ENCODE measurements around the gene ELMO3. TPM values are rescaled to one million over a fixed set of nuclear protein-coding genes. Genes with fewer than 3 reads are reported as not detected.

ELMO3 gene
- total and polyA plus RNA-seq, 2 of the 13 experiments (the other 11 are each of a cell fraction or from before 2014, with no cell fraction given): 2.6 to 4.0 TPM

- TF ChIP-seq STAT6 (CRISPR knock-in tag; IDR thresholded peaks at IDR 0.05; ENCODE audit: borderline replicate concordance) (0 out of 2 replicates have a peak, but pooled peaks have one; percentile 57), CAMTA2 (CRISPR knock-in tag; IDR thresholded peaks at IDR 0.05; ENCODE audit: borderline replicate concordance) (peak; percentile 56; the same call in 1 of the 2 replicates), ZBTB20 (CRISPR knock-in tag; IDR thresholded peaks at IDR 0.05; ENCODE audit: borderline replicate concordance, low read depth) (no peak), ZSCAN9 (CRISPR knock-in tag; IDR thresholded peaks at IDR 0.05; ENCODE audit: borderline replicate concordance) (no peak), NFRKB (IDR thresholded peaks at IDR 0.05) (no peak), ZNF605 (CRISPR knock-in tag; IDR thresholded peaks at IDR 0.05) (peak; percentile 24; the same call in 1 of the 2 replicates), ZKSCAN8 (CRISPR knock-in tag; IDR thresholded peaks at IDR 0.05; ENCODE audit: borderline replicate concordance) (peak; percentile 37; the same call in 1 of the 2 replicates), ZNF839 (CRISPR knock-in tag; IDR thresholded peaks at IDR 0.05; ENCODE audit: borderline replicate concordance) (peak; percentile 72; the same call in 1 of the 2 replicates), YY1 (IDR thresholded peaks at IDR 0.05; ENCODE audit: insufficient read depth, insufficient replicate concordance, low read depth, low read length) (peak; percentile 47), POLR2G (IDR thresholded peaks at IDR 0.05; ENCODE audit: low read depth, low read length) (peak; percentile 70; the same call in 1 of the 2 replicates), ZNF143 (CRISPR knock-in tag; IDR thresholded peaks at IDR 0.05) (peak; percentile 17; the same call in 1 of the 2 replicates), SOX6 (IDR thresholded peaks at IDR 0.05) (no peak), SOX6 (CRISPR knock-in tag; IDR thresholded peaks at IDR 0.05) (peak; percentile 38), ETV5 (CRISPR knock-in tag; IDR thresholded peaks at IDR 0.05; ENCODE audit: borderline replicate concordance) (0 out of 2 replicates have a peak, but pooled peaks have one; percentile 15), ZNF761 (CRISPR knock-in tag; conservative IDR thresholded peaks at IDR 0.05) (no peak), ZNF350 (CRISPR knock-in tag; IDR thresholded peaks at IDR 0.05; ENCODE audit: borderline replicate concordance, low read depth) (peak; percentile 63; the same call in 1 of the 2 replicates), GFI1 (CRISPR knock-in tag; IDR thresholded peaks at IDR 0.05; ENCODE audit: borderline replicate concordance) (0 out of 2 replicates have a peak, but pooled peaks have one; percentile 7), ZNF33B (CRISPR knock-in tag; IDR thresholded peaks at IDR 0.05) (0 out of 2 replicates have a peak, but pooled peaks have one; percentile 61), TCF12 (IDR thresholded peaks at IDR 0.05) (no peak), TCF12 (CRISPR knock-in tag; IDR thresholded peaks at IDR 0.05) (0 out of 2 replicates have a peak, but pooled peaks have one; percentile 8), SNAPC5 (CRISPR knock-in tag; IDR thresholded peaks at IDR 0.05; ENCODE audit: borderline replicate concordance) (0 out of 2 replicates have a peak, but pooled peaks have one; percentile 32)
- TF ChIP-seq, protein P1, sequence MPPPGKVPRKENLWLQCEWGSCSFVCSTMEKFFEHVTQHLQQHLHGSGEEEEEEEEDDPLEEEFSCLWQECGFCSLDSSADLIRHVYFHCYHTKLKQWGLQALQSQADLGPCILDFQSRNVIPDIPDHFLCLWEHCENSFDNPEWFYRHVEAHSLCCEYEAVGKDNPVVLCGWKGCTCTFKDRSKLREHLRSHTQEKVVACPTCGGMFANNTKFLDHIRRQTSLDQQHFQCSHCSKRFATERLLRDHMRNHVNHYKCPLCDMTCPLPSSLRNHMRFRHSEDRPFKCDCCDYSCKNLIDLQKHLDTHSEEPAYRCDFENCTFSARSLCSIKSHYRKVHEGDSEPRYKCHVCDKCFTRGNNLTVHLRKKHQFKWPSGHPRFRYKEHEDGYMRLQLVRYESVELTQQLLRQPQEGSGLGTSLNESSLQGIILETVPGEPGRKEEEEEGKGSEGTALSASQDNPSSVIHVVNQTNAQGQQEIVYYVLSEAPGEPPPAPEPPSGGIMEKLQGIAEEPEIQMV (CRISPR knock-in tag; IDR thresholded peaks at IDR 0.05; ENCODE audit: low read depth): peak; percentile 58; the same call in 1 of the 2 replicates
- TF ChIP-seq, protein P2, sequence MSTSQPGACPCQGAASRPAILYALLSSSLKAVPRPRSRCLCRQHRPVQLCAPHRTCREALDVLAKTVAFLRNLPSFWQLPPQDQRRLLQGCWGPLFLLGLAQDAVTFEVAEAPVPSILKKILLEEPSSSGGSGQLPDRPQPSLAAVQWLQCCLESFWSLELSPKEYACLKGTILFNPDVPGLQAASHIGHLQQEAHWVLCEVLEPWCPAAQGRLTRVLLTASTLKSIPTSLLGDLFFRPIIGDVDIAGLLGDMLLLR (CRISPR knock-in tag; IDR thresholded peaks at IDR 0.05): no peak
- TF ChIP-seq, protein P3, sequence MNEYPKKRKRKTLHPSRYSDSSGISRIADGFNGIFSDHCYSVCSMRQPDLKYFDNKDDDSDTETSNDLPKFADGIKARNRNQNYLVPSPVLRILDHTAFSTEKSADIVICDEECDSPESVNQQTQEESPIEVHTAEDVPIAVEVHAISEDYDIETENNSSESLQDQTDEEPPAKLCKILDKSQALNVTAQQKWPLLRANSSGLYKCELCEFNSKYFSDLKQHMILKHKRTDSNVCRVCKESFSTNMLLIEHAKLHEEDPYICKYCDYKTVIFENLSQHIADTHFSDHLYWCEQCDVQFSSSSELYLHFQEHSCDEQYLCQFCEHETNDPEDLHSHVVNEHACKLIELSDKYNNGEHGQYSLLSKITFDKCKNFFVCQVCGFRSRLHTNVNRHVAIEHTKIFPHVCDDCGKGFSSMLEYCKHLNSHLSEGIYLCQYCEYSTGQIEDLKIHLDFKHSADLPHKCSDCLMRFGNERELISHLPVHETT (CRISPR knock-in tag; conservative IDR thresholded peaks at IDR 0.05): 0 out of 2 replicates have a peak, but pooled peaks have one; percentile 25
These were observed 48.0 kb upstream of the ELMO3 start, which contains the start of gene B3GNT9 (continued) for GRCh38 chr16:67150833-67151396.

All from HepG2 (cell line).